ENCODE results near the gene GSS.

DNA sequence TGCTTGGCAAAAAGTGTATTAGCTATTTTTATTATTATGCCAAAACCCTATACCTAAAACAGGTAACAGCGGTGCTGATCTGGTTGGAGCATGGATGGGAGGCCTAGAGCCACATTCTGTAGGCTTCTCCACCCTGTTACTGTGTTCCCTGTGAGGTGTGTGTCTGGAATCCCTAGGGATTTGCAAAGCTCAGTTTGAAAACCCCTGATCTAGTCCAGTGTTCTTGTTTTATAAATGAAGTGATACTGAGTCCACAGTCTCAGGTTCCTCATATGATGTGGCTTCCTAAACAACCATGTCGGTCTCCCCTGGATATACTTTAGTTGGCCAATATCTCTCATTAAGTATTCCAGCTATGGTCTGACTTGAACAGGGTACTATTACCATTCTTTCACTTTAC, 62.9 kb downstream of the GSS start:
- no peak for TF ChIP-seq REST (IDR thresholded peaks at IDR 0.05; ENCODE audit: low read depth)
- TF ChIP-seq POLR2A (IDR thresholded peaks at IDR 0.05; ENCODE audit: borderline replicate concordance, extremely low read depth, insufficient read depth, insufficient read length): no peak
- TF ChIP-seq, protein P1, sequence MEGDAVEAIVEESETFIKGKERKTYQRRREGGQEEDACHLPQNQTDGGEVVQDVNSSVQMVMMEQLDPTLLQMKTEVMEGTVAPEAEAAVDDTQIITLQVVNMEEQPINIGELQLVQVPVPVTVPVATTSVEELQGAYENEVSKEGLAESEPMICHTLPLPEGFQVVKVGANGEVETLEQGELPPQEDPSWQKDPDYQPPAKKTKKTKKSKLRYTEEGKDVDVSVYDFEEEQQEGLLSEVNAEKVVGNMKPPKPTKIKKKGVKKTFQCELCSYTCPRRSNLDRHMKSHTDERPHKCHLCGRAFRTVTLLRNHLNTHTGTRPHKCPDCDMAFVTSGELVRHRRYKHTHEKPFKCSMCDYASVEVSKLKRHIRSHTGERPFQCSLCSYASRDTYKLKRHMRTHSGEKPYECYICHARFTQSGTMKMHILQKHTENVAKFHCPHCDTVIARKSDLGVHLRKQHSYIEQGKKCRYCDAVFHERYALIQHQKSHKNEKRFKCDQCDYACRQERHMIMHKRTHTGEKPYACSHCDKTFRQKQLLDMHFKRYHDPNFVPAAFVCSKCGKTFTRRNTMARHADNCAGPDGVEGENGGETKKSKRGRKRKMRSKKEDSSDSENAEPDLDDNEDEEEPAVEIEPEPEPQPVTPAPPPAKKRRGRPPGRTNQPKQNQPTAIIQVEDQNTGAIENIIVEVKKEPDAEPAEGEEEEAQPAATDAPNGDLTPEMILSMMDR (IDR thresholded peaks at IDR 0.05 in 2 of 3, conservative IDR thresholded peaks at IDR 0.05 in 1 of 3; ENCODE audit: borderline replicate concordance in 1 of 3, insufficient read depth in 1 of 3, low read depth in 2 of 3, low read length in 2 of 3): no peak
- TF ChIP-seq POLR2AphosphoS5 (IDR thresholded peaks at IDR 0.05; ENCODE audit: low read depth, low read length): no peak
- no peak for TF ChIP-seq CBX3 (IDR thresholded peaks at IDR 0.05; ENCODE audit: low read depth)
- TF ChIP-seq CEBPB (IDR thresholded peaks at IDR 0.05; ENCODE audit: low read depth): no peak
- TF ChIP-seq JUND (IDR thresholded peaks at IDR 0.05): no peak
- TF ChIP-seq EZH2 (IDR thresholded peaks at IDR 0.05): no peak
- no peak for TF ChIP-seq ZNF274 (IDR thresholded peaks at IDR 0.05; ENCODE audit: low read depth, low read length)

Data from HCT116 (cell line).